Smooth muscle cell of the umbilical artery (primary cell): ENCODE measurements around the gene ZC3H12A. TPM values are rescaled to one million over a fixed set of nuclear protein-coding genes. Genes with fewer than 3 reads are reported as not detected.

ENCODE experiments used
- total RNA-seq: library from RNA; depleted of rRNA; stranded (reverse); fragments of >200 nt; gene quantifications from 2 replicates; pipeline ENCODE4 v1.2.3, GENCODE V29; 2014

ZC3H12A gene
- total RNA-seq, result 30.4 and 35.3 TPM in 2 replicates

DNA sequence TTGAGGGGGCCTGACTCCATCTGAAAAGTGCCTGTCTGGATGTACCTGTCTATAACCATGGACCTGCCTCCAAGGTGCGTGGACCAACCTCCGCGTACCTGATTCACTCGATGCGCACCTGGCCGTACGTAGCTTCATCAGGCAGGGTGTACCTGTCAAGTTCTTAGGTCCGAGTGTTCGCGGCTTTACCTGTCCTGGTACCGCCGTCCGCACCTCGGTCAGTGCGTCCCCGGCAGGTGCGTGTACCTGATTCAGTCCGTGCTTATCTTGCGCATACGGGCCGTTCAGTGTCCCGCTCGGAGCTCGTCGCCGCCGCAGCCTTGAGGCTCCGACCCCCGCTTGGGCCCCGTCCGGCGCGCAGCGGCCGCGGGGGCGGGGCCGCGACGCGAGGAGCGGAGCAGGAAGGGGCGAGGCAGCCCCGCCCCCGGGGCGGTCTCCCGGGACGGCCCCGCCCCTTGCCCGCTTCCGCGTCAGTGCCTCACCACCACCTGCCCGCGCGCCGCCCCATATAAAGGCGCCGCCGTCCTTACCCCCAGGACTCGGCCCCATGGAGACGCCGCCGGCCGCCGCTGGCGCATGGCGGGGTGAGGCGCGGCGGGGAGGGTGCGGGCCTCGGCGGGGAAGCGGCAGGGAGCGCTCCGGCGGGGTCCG lies at the start of gene ZC3H12A:
ZC3H12A (plus strand) TSS at position 535 of the 651 bp plus-strand sequence. CDS start 917 bp downstream, outside the sequence.

DNA sequence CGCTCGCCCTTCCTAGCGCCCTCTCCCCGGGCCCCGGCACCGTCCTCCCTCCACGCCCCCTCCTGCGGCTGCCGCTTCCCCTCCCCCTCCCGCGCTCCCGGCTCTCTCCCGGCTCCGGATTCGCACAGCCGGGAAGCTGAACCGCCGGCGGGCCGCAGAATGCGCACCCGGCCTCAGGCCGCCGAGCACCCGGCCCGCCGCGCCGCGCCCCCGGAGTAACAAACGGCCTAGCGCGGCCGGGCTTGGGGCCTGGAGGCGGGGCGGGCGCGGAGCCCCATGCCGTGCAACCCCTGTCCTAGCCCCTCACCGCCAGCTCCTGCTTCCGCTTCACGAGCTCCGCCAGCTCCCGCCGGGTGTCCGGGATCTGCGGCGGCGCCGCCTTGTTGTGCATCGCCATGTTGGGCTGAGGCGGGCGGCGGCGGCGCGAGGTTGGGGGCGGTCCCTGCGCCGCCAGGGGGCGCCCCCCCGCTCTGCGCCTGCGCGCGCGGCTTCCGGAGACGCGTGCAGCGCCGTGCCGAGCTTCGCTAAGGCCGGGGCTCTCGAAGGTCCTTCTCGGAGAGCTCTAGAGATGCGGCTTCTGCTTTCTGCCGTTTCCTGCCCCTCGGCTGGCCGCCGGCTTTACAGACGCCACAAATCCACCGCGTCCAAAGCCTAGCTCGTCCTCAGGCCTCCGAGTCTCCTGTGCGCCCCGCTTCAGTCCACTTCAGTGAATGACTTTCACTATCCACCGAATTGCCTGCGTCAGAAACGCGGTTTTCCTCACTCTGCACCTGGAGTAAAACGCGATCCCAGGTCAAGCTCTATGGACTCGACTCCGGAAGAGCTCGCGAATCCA lies 40.2 kb downstream of the ZC3H12A start, which contains the start of gene MEAF6:
MEAF6 (minus strand) TSS at position 417 of the 835 bp plus-strand sequence; CDS start at position 397, 20 bp downstream.

Other genes starting within 250 kb of the ZC3H12A start
- gene MEAF6, start 40.2 kb downstream of the ZC3H12A start, total RNA-seq, result 58.5 and 70.1 TPM in 2 replicates
- 9.8 and 12.7 TPM in 2 replicates for gene SNIP1, start 79.7 kb downstream of the ZC3H12A start, total RNA-seq
- 0.89 and 1.9 TPM in 2 replicates for gene DNALI1, start 82.4 kb downstream of the ZC3H12A start, total RNA-seq
- 44.5 and 81.6 TPM in 2 replicates for gene GNL2, start 121.4 kb downstream of the ZC3H12A start, total RNA-seq
- gene RSPO1, start 160.3 kb downstream of the ZC3H12A start, total RNA-seq, result not detected in 2 replicates
- 0.30 and 7.3 TPM in 2 replicates for gene CDCA8, start 217.9 kb downstream of the ZC3H12A start, total RNA-seq